Activated CD8-positive, alpha-beta memory T cell treated with anti-CD3 and anti-CD28 coated beads, Interleukin-2, amount 50 U/mL, for 48 hours (primary cell): ENCODE measurements around the gene PPRC1.

Source experiments
- DNase-seq: peaks from one replicate; pipeline ENCODE4 v3.0.0-alpha.2; 2020

The PPRC1 gene, protein sequence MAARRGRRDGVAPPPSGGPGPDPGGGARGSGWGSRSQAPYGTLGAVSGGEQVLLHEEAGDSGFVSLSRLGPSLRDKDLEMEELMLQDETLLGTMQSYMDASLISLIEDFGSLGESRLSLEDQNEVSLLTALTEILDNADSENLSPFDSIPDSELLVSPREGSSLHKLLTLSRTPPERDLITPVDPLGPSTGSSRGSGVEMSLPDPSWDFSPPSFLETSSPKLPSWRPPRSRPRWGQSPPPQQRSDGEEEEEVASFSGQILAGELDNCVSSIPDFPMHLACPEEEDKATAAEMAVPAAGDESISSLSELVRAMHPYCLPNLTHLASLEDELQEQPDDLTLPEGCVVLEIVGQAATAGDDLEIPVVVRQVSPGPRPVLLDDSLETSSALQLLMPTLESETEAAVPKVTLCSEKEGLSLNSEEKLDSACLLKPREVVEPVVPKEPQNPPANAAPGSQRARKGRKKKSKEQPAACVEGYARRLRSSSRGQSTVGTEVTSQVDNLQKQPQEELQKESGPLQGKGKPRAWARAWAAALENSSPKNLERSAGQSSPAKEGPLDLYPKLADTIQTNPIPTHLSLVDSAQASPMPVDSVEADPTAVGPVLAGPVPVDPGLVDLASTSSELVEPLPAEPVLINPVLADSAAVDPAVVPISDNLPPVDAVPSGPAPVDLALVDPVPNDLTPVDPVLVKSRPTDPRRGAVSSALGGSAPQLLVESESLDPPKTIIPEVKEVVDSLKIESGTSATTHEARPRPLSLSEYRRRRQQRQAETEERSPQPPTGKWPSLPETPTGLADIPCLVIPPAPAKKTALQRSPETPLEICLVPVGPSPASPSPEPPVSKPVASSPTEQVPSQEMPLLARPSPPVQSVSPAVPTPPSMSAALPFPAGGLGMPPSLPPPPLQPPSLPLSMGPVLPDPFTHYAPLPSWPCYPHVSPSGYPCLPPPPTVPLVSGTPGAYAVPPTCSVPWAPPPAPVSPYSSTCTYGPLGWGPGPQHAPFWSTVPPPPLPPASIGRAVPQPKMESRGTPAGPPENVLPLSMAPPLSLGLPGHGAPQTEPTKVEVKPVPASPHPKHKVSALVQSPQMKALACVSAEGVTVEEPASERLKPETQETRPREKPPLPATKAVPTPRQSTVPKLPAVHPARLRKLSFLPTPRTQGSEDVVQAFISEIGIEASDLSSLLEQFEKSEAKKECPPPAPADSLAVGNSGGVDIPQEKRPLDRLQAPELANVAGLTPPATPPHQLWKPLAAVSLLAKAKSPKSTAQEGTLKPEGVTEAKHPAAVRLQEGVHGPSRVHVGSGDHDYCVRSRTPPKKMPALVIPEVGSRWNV (N-terminal part only)

DNA sequence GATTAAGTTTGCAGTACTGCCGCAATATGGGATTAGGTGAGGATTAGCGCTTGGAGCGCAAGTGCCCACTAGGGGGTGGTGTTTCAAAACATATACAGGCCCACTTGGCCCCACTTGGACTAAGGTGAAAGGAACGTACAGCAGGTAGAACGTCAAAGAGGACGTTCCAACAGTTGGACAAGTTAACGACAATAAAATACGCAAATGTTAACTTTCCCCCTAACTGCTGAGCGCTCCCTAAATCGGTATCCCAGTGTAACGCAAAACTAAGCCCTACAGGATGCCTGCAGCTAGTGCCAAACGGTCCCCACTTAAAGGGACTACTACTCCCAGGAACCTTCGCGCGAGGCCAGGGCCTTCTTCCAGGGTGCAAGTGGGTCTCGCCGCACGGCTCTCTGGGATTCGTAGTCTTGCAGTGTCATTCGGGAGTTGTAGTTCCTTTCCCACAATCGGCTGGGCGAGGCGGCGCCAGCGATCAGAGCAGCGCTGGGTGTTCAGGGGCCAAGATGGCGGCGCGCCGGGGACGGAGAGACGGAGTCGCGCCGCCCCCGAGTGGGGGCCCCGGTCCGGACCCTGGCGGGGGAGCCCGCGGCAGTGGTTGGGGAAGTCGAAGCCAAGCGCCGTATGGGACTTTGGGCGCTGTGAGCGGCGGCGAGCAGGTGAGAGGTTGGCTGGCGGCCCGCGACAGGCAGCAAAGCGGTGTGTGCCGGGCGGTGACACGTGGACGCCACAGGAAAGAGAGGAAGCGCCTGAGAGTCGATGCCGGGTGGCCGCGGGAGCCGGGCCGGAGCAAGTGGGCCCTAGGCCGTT is at the start of gene PPRC1:
PPRC1 (plus strand) TSS at position 478 of the 810 bp plus-strand sequence; CDS start at position 507, 29 bp downstream.
- DNase-seq, result peak; percentile 96

DNA sequence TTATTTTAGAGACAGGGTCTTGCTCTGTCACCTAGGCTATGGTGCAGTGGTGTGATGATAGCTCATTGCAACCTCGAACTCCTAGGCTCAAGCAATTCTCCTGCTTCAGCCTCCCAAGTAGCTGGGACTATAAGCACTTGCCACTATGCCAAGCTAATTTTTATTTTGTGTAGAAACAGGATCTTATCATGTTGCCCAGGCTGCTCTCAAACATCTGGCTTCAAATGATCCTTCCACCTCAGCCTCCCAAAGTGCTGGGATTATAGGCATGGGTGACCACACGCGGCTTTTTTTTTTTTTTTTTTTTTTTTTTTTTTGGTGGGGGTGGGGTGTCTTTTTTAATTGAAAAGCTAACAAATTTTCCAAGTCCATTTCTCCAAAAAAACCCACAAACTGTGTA is 49.3 kb upstream of the PPRC1 start:
- DNase-seq, result no peak

DNA sequence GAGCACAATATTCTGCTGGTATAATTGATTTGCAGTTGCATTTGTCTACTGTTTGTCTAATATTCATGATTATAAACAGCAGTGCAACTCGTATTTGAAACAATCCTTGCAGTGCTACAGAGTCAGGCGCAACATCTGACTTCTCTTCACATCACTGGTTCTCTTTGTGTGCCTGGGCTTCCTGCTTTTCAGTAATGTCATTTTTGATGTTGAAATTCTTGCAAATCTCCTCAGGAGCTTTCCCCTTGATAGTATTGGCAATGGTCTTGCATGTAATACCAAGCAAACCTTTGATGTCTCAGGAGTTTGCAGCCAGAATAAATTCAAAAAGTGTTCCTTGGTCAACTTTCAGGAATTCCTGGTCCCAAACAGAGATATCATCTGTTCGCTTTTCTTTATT is 47.5 kb upstream of the PPRC1 start:
- no peak for DNase-seq

DNA sequence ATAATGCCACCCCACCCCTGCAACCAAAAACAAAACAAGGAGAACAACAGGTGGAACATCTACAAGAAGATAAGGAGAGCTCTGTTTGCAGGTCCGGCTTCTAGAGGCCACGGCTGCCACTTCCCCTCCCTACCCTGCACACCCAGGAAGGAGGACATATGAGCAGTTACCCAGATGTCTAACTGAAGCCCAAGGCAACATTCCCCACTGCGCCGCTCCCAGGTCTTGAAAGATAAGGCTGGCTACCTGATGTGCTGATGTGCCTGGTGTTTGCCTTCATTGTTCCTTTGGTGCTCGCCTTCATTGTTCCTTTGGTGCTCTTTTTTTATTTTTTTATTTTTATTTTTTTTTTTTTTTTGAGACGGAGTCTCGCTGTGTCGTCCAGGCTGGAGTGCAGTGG is 46.6 kb upstream of the PPRC1 start:
- no peak for DNase-seq

DNA sequence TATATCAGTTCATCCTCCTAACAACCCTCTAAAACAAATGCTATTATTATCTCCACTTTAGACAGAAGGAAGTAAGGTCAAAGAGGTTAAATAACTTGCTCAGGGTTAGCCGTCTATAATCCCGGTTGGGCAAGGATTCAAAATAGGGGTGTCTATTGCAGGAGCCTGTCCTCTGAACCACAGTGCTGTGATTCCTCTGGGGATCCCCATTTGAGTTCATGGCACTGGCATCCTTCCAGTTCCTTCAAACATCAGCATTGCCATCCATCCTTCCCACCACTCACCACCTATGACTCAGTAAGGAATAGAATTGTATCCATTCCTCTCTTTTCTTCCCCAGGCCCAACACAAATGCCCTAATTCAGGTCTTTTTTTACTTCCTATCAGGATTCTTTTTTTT is 42.1 kb upstream of the PPRC1 start:
- no peak for DNase-seq

DNA sequence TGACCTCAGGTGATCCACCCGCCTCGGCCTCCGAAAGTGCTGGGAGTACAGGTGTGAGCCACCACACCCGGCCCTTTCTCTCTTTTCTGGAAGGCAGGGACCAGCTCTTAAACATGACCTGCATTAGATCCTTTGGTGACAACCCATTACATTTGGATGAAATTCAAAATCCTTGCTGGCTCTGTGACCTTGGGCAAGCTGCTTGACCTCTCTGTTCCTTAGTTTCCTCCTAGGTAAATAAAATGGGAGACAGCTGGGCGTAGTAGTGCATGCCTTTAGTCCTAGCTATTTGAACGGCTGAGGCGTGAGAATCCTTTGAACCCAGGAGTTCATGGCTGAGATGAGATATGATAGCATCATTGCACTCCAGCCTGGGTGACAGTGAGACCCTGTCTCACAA is 36.4 kb upstream of the PPRC1 start:
- DNase-seq, result no peak

DNA sequence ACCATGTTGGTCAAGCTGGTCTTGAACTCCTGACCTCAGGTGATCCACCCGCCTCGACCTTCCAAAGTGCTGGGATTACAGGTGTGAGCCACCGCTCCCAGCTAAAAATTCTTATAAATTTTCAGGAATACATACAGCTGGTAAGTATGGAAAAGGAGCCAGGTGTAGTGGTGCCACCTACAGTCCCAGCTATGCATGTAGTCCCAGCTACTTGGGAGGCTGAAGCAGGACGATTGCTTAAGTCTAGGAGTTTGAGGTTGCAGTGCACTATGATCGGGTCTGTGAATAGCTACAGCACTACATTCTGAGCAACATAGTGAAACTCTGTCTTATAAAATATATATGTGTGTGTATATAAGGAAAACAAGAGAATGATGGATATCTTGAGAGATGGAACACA is 31.7 kb upstream of the PPRC1 start:
- DNase-seq, result no peak

DNA sequence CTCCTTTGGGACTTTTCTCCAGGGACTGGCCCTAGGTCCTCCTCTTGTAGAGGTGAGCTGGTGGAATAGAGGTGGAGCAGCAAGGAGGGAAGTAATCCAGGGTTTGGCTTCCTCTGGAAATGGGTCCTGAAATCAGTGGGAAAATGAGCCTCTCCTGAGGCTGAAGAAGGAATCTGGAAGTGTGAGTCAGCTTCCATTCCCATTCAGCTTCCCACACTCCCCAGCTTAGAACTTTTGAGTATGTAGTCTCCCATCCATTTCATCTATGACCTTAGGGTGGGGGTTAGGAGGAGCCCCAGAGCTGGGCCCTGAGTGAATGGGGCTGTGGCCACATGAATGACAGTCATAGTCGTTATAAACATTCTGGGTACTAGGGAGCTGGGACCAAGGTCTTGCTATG is 30.4 kb upstream of the PPRC1 start:
- DNase-seq, result no peak

DNA sequence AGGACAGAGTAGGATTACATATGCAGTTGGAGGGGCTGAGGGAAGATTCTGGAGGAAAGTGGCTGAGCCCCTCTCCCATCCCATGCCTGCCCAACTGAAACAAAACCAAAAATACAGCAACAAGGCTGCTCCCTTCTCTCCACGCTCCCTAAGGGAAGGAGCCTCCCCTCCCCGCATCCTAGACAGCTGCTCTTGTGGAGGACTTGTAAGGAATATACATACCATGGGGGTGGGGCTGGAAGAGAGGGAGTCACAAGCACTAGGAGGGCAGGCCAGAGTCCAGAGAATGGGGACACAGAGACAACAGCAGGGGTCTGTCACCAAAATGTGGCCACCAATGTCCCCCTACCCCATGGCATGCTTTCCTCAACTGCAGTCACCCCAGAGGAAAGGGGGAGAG is 25.8 kb upstream of the PPRC1 start:
- no peak for DNase-seq

DNA sequence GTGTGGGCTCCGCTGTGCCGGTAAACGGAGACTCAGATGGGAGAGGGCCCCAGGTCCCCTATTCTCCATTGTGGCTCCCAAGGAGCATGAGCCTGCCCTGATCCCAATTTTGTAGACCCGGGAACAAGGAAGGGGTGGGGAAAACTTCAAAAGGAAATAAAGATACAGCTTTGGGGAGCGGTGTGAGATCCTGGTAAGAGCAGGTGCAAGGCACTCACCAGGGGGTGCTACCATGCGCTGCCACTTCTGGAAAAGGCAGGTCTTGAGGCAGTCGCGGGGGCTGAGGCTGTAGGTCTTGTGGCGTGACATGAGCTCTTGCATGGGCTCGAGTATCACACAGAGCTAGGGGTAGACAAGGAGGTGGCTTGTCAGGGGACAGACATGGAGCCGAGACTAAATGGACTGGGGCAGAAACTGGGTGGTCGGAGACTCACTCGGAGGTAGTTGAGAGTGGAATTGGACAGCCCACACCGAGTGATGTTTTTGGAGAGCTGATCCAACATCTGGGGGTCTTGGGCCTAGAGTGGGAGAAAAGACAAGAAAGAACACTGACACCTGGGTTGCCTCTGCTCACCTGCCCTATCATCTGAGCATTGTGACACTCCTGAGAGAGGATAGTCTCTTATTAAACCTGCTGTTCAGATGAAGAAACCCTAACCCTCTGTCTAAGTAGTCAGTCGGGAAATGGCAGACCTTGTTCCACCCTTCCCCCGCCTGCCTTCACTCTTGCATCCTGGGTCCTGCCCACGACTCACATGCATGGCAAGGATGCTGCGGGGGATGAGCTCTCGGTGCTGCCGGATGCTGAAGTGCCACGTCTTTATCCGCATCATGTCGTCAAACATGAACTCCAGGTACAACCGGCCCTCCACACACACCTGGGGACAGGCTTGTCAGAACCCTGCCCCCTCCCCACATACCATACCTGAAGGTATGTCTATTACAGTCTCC is 23.4 kb upstream of the PPRC1 start:
- no peak for DNase-seq

DNA sequence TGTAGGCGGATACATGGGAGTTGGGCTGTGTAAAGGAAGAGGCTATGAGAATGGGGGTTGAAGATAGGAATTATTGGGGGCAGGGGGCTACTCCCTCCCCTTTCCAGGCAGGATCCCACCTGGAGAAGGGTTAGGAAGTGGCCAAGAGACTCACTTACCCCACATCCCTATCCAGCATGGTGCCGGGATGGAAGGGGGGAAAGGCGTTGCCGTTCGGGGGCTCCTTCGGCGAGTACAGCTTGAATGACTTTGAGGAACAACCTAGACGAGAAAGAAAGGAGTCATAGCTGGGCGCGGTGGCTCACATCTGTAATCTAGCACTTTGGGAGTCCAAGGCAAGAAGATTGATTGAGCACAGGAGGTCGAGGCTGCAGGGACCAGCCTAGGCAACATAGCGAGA is 21.6 kb upstream of the PPRC1 start:
- DNase-seq, result no peak

DNA sequence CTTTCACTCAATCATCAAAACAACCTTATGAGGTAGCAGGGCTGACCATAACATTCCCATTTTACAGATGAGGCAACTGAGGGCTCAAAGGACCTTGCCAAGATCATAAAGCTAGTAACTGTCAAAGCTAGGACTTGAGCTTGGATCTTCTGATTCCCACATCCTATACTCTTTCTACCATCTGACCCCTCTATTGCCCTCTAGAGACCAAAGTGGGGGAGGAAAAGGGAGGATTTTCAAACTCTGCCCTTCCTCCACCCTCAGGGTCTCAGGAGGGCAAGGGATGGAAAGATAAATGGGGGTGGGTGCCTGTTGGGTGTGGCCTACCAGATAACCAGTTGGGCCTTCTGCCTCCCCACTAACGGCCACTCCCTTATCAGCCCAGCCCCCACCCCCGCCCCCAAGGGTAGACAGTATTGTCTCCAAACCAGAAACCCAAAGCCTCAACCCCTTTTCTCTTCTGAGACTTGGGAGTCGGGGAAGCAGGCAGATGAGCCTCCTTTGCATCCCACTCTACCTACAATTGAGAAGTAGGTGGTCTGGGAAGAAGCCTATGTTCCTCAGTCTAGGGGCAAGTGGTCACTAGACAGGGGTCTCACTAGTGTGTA is 20.5 kb upstream of the PPRC1 start:
- DNase-seq, result no peak

DNA sequence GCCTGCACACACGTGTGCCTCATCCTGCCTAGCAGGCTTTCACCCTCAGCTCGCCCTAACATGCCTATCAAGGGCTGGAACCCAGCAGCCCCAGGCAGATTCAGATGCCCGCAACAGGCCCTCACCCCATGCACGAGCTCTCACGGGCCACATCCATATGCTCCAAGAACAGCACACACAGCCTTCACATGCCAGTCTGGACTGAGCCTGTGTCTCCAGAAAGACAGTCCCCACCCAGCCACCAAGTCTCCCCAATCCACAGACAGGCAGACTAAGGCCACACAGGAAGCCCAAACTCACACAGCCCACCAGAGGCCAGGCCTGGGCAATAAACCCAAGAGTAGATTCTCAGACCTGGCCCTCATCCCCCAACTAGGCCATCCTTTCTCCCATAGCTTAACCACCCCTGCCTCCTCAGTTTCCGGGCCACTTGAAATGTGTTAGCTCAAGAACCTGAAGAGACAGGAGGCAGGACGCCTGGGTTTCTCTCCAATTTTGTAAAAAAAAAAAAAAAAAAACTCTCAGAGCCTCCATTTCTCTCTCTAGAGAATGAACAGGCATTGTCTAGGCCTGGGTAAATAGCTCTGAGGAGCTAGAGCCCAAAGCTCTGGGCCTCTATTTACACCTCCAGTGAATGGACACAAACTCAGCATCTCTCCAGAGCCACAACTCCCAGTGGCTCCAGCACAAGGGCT is 19.4 kb upstream of the PPRC1 start:
- DNase-seq, result no peak

DNA sequence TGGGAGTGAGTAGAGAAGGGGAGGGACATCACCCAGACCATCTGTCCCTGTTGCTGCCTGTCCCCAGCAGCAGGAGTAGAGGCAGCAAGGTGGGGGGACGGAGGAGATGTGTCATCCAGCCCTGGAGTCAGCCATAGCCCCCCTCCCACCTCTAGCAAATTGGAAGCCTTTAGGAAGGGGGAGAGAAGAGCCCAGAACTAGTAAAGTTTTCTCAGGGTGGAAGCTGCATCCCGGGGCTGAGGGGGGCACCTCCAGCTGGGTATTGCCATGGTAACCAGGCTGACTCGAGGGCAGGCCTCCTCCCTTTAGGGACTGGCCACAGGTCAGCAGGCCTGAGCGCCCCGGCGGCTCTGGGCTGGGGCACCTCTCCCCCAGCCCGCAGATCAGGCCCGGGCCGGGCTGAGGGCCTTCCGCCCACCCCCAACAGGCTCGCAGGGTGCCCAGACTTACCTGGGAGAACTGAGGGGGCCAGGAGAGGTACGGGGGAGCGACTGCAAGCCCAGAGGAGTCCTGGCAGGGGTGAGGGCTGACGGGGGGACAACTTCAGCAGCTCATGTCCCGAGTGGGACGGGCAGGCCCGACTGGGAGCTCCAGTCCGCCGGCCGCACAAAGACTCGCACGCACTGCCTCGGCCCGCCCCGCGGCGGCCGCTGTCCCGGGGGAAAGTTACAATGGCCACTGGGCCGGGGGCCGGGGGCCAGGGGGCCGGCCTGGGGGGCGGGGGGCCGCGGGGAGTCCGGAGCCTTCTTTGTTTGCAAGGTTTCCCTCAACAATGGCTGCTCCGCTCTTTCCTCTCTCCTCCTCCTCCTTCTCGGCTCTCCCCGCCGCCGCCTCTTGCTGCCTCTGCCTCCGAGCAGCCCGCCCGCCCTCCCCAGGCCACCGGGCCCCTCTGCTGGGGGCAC is 18.6 kb upstream of the PPRC1 start:
- peak; percentile 60 for DNase-seq

DNA sequence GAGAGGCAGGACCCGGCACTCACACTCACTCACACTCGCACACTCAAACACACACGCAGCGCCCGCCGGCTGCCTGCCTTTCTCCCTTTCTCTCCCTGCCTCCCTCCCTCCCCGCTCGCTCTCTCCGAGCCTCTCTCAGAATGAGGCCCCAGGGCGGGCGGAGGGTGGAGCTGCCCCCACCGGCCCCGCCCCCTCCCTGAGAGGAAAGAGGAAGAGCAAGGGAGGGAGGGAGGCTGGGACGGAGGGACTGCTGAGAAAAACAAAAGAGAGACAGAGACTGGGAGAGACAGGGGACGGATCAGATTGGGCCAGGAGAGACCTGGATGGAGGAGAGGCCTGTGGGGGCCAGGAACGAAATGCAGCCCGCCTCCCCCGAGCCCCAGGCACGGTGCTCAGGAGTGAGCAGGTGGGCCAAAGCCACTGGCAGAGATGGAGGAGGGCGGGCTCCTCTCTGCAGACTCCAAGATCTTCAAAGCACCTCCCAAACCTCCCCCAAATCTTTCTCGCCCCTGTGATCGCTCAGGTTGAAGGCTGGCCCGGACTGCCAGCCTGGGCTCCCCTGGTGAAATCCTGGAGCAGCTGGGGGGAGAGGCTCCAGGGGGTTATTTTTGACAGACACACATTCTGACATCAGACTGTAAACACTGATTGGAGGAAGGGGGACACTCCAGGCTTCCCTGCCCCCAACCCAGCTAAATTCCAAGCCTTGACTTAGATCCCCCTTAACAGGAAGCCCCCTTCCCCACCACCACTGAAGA is 17.8 kb upstream of the PPRC1 start:
- peak; percentile 92 for DNase-seq

DNA sequence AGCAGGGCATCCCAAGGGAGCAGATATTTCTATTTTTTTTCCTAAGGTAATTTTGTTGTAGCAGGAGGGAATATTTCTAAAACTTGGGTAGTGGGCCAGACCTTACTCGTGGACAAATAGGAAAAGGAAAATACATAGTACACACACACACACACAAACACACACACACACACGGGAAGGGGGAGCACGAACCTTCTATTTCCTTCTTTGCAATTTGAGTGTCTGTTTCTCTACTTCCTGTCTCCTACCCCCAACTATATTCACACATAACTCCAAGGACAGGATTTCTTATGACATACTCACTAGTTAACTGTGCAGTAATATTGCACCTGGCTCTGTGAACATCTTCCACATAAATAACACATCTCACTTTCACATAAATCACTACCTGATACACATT is 17.1 kb upstream of the PPRC1 start:
- DNase-seq, result no peak

DNA sequence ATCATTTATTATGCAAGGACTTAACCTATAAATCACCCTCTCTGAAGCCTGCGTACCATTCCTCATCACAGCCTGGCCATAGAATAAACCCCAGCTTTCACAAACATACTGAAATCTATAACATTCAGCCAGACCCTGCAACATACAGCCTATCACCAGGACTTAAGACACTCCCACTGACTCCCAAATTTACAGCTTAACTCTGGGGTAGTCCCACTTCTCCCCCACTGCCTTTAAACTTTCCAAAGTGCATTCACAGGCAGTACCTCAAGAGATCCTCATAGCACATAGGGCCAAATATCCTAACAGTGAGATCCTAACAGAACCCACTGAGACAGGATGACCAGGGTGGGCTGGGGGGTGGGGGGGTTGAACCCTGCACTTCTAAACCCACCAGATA is 16.2 kb upstream of the PPRC1 start:
- DNase-seq, result no peak
